Fibroblast of villous mesenchyme (primary cell): ENCODE data around the gene HLA-E. TPM values are rescaled to one million over a fixed set of nuclear protein-coding genes. Genes with fewer than 3 reads are reported as not detected.

Source experiments
- DNase-seq: peaks from one replicate; pipeline ENCODE4 v3.0.0-alpha.2; 2010; ENCODE audit warnings: low read depth
- H3K4me3 ChIP-seq: 2 replicates; pipeline ENCODE4 v1.5.1; 2011; ENCODE audit warnings: low read depth, mild to moderate bottlenecking, low read length
- total RNA-seq: library from RNA; depleted of rRNA; stranded (reverse); fragments of >200 nt; gene quantifications from 2 replicates; pipeline ENCODE4 v1.2.3, GENCODE V29; 2012
- TF ChIP-seq, protein P1 (sequence below): IDR thresholded peaks from 2 replicates; pipeline ENCODE4 v1.5.1; 2012; ENCODE audit warnings: low read depth, mild to moderate bottlenecking, low read length; ENCODE audit not compliant: insufficient read depth

HLA-E gene
- total RNA-seq, 1 donor: 165 TPM

DNA sequence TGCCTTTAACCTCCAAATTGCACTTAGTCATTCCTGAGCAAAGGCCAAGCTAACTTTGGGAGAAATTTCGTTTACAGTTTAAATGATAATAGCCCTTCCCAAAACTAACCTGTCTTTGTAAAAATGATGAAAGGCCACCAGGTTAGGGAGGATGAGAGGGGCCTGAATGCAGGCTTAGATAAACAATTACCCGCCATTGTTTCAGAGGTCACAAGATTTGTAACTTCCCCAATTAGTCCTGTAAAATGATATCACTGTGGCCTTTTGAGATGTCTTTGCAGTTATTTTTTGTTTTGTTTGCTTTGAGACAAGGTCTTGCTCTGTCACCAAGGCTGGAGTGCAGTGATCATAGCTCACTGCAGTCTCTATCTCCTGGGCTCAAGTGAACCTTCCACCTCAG is 40.7 kb downstream of the HLA-E start:
- DNase-seq: no peak
- H3K4me3 ChIP-seq: no peak overlapping the region
- TF ChIP-seq, protein P1, sequence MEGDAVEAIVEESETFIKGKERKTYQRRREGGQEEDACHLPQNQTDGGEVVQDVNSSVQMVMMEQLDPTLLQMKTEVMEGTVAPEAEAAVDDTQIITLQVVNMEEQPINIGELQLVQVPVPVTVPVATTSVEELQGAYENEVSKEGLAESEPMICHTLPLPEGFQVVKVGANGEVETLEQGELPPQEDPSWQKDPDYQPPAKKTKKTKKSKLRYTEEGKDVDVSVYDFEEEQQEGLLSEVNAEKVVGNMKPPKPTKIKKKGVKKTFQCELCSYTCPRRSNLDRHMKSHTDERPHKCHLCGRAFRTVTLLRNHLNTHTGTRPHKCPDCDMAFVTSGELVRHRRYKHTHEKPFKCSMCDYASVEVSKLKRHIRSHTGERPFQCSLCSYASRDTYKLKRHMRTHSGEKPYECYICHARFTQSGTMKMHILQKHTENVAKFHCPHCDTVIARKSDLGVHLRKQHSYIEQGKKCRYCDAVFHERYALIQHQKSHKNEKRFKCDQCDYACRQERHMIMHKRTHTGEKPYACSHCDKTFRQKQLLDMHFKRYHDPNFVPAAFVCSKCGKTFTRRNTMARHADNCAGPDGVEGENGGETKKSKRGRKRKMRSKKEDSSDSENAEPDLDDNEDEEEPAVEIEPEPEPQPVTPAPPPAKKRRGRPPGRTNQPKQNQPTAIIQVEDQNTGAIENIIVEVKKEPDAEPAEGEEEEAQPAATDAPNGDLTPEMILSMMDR: no peak

DNA sequence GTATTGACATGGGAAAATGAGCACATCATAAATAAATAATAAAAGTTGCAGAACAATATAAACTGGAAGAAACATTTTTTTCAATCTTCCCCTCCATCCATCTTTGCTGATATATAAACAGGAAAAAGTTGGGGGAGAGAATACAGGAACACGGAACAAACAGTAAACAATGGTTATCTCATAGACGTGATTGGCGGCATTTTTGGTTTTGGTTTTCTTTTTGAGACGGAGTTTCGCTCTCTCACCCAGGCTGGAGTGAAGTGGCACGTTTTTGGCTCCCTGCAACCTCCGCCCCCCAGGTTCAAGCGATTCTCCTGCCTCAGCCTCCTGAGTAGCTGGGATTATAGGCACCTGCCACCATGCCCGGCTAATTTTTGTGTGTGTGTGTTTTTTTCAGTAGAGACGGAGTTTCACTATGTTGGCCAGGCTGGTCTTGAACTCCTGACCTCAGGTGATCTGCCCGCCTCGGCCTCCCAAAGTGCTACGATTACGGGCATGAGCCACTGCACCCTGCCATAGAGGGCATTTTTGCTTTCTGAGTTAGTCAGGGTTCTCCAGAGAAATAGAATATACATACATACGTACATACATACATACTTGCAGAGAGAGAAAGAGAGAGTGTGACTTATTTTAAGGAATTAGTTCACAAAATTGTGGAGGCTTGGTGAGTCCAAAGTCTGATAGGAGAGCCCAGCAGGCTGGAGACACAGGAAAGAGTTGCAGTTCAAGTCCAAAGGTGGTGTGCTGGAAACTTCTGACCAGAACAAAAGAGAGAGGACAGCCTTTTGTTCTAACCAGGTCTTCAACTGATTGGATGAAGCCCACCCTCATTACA is 44.4 kb downstream of the HLA-E start:
- TF ChIP-seq, protein P1: no peak
- H3K4me3 ChIP-seq: no peak overlapping the region
- no peak for DNase-seq

DNA sequence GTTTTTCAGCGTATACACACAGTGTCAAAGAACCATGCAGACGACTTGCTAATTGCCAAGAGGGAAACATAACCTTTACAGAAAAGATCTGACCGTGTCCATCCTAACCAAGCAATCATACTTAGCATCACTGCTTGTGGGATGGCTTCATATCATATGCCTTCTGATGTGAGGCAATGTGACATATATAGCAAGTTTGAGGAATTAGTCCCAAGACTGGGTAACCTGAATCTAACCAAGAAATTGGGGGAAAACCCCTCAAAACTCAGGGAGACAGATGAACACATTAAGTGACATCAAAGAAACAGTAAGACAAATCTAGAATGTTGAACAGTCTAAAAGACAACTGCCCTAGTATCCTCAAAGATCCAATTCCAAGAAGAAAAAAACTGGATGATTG is 48.6 kb downstream of the HLA-E start:
- H3K4me3 ChIP-seq: no peak overlapping the region
- TF ChIP-seq, protein P1: no peak
- DNase-seq: no peak

DNA sequence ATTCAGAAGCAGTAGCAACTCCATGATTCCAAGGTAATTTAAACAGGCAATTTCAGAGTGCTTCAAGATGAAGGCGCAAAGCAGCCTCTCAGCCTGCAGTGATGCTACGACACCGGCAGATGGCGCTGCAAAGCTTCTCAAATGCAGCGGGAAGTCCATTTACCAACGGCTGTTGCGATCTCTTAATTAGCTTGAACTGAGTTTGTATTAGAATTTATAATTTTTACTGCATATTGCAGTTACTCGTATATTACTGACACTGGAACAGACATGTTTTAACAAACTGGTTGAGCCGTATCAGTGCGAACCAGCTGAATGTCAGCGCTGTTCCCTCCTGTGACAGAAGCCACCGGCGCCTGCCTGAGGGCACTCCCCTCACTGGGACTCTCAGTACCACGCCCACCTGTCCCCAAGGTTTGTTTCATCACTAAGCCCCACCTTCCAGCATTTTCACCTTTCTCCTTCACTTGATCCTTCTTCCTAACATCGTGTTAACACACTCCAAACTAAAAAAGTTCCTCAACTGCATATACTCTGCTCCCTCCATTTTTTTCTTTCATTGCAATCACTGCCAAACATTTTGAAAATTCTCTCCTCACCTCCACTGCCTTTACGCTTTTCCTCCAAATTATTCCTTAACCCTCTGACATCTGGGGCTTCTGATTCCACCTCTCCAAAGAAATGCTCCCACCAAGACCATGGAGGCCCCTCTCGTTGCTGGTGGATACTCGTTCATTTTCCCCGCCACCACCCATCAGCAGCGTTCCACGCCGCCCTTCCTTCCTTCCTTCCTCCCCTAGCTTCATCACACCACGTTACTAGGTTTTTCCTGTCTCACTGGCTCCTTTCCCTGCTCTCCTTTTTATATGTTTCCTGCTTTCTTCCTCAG is 52.5 kb downstream of the HLA-E start:
- H3K4me3 ChIP-seq: peak overlapping the region; percentile 33
- TF ChIP-seq, protein P1: peak; percentile 99
- peak; percentile 90 for DNase-seq

DNA sequence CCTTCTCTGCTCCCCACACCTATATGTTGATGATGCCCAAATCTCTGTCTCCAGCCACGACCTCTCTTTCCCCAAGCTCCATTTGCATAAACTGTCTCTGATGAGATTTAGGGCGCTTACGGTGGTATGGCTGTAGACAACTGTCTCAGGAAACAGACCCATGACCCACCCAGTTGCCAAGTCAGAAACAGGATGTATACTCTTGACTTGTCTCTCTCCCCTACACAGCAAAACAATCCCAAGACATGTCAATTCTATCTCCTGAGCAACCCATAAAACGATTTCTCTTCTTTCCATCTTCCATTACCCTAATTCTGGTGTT is 53.1 kb downstream of the HLA-E start:
- H3K4me3 ChIP-seq: no peak overlapping the region
- TF ChIP-seq, protein P1: peak; percentile 3
- no peak for DNase-seq

DNA sequence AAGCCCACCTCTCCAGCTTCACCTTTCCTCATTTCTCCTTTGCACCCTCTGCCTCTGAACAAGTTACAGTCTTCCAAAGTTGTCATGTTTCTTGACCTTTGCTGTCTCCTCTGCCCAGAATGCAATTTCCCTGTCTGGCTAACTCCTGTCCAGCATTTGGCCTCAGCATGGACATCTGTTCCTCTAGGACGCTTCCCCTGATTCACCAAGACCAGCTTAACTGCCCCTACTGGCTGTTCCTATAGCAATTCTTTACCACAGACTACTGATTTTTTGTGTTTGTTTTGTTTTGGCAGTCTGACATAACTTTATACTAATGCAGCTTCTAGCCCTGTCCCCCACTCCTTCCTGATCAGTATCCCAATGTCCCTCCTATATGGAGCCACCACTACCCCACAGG is 53.6 kb downstream of the HLA-E start:
- no peak for DNase-seq
- TF ChIP-seq, protein P1: peak; percentile 13

More for the DNA sequence above, 53.6 kb downstream of the HLA-E start:
- H3K4me3 ChIP-seq: no peak overlapping the region

Other genes with a start within 250 kb of the HLA-E start
- gene TRIM39, start 162.6 kb upstream of the HLA-E start, total RNA-seq: 10.8 and 11.3 TPM in 2 replicates
- 26.3 and 45.4 TPM in 2 replicates for gene RPP21, start 144.4 kb upstream of the HLA-E start, total RNA-seq
- gene GNL1, start 67.0 kb downstream of the HLA-E start, total RNA-seq: 50.3 and 52.7 TPM in 2 replicates
- 5.8 and 6.0 TPM in 2 replicates for gene PRR3, start 67.8 kb downstream of the HLA-E start, total RNA-seq
- gene ABCF1, start 81.9 kb downstream of the HLA-E start, total RNA-seq: 30.9 and 37.6 TPM in 2 replicates
- gene PPP1R10, start 127.7 kb downstream of the HLA-E start, total RNA-seq: 37.7 and 70.4 TPM in 2 replicates
- 79.5 and 81.2 TPM in 2 replicates for gene MRPS18B, start 128.3 kb downstream of the HLA-E start, total RNA-seq
- gene ATAT1, start 137.4 kb downstream of the HLA-E start, total RNA-seq: 4.2 and 5.2 TPM in 2 replicates
- gene C6orf136, start 157.6 kb downstream of the HLA-E start, total RNA-seq: 4.8 and 9.9 TPM in 2 replicates
- gene DHX16, start 183.5 kb downstream of the HLA-E start, total RNA-seq: 32.0 and 32.2 TPM in 2 replicates
- gene PPP1R18, start 197.1 kb downstream of the HLA-E start, total RNA-seq: 56.6 and 59.3 TPM in 2 replicates
- 3.5 and 5.5 TPM in 2 replicates for gene NRM, start 201.5 kb downstream of the HLA-E start, total RNA-seq
- gene MDC1, start 227.8 kb downstream of the HLA-E start, total RNA-seq: 3.2 and 4.7 TPM in 2 replicates
- 590 and 713 TPM in 2 replicates for gene TUBB, start 230.8 kb downstream of the HLA-E start, total RNA-seq